Peyer's patch (tissue), 4 donors: ENCODE measurements around the gene LASP1. TPM values are rescaled to one million over a fixed set of nuclear protein-coding genes. Genes with fewer than 3 reads are reported as not detected.
A peak's percentile ranks its signal among the peaks of the same experiment; 100 is the strongest.
"Not testable (repeated sequence)": the region's sequence is repeated elsewhere in the genome, so short reads cannot be mapped to it uniquely, and the experiment has no call there.

Experiments used
- DNase-seq, 3 donors: peaks; one replicate each; pipeline ENCODE4 v3.0.0-alpha.2; 2017 to 2019
- H3K27ac ChIP-seq, 4 donors: fragments of 200-600 bp; sonication (generic); one replicate each; pipeline ENCODE4 v1.5.1; 2016 to 2019
- H3K27me3 ChIP-seq, 2 donors: fragments of 200-600 bp; sonication (generic); one replicate each; pipeline ENCODE4 v1.5.1; 2019
- H3K36me3 ChIP-seq, 3 donors: fragments of 200-600 bp; sonication (generic); one replicate each; pipeline ENCODE4 v1.5.1; 2016 to 2019
- H3K4me1 ChIP-seq, 4 donors: fragments of 200-600 bp; sonication (generic); one replicate each; pipeline ENCODE4 v1.5.1; 2016 to 2019
- H3K4me3 ChIP-seq, 4 donors: fragments of 200-600 bp; sonication (generic); 1 replicate in 3 of 4; 2 replicates in 1 of 4; pipeline ENCODE4 v1.5.1; 2016 to 2019; ENCODE audit warnings: mild to moderate bottlenecking in 1 of 4
- H3K9me3 ChIP-seq, 4 donors: fragments of 200-600 bp; sonication (generic); one replicate each; pipeline ENCODE4 v1.5.1; 2016 to 2019; ENCODE audit warnings: mild to moderate bottlenecking in 1 of 4
- CTCF ChIP-seq, 6 experiments: fragments of 450-650 bp in 4 of 6; fragments of 200-600 bp in 2 of 6; sonication (generic) in 1 of 6; IDR thresholded peaks; one replicate each; pipeline ENCODE4 v1.5.1; 2017 to 2019; ENCODE audit warnings: antibody characterized with exemption in 6 of 6, mild to moderate bottlenecking in 3 of 6, moderate library complexity in 1 of 6
- POLR2A ChIP-seq, 2 donors: fragments of 450-650 bp; IDR thresholded peaks; one replicate each; pipeline ENCODE4 v1.5.1; 2017; ENCODE audit warnings: antibody characterized with exemption in 2 of 2, mild to moderate bottlenecking in 2 of 2, moderate library complexity in 2 of 2
- total RNA-seq, 4 donors: library from RNA; depleted of rRNA; stranded (reverse); fragments of >200 nt; gene quantifications; one replicate each; pipeline ENCODE4 v1.1.0, GENCODE V29; 2016

LASP1 gene
- total RNA-seq, 4 donors from 2014 or later = 166 to 654 (median 590) TPM

- Histone ChIP-seq H3K36me3 (peaks cover 0 to 66% (median 0%) of the 10 kb centered on the region in 3 donors), H3K9me3 (no peaks in the 10 kb centered on the region), H3K27me3 (no peaks in the 10 kb centered on the region), H3K4me3 (no peak overlapping the region), H3K27ac (peak overlapping the region in 1 of 4 donors; percentile 49), H3K4me1 (peaks cover 0 to 91% (median 7%) of the 10 kb centered on the region in 4 donors)
- no peak for TF ChIP-seq POLR2A (IDR thresholded peaks at IDR 0.05)
- TF ChIP-seq CTCF (IDR thresholded peaks at IDR 0.05) = no peak
- DNase-seq = peak in 2 of 3 donors; percentile 41
Measured at GRCh38 chr17:38911081-38911730, 41.3 kb downstream of the LASP1 start.

DNA sequence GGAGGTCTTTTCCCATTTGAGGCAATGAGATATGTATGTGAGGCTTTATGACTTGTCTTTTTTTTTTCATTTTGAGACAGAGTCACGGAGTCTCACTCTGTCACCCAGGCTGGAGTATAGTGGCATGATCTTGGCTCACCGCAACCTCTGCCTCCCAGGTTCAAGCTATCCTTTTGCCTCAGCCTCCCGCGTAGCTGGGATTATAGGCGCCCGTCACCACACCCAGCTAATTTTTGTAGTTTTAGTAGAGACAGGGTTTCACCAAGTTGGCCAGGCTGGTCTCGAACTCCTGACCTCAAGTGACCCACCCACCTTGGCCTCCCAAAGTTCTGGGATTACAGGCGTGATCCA lies 41.8 kb downstream of the LASP1 start:
- Histone ChIP-seq H3K36me3 (peaks cover 0 to 71% (median 0%) of the 10 kb centered on the region in 3 donors), H3K4me1 (peaks cover 0 to 86% (median 7%) of the 10 kb centered on the region in 4 donors)
- DNase-seq, H3K27ac ChIP-seq, H3K27me3 ChIP-seq, H3K4me3 ChIP-seq, H3K9me3 ChIP-seq: not testable (repeated sequence)

GRCh38 chr17:38912221-38912813 lies 42.5 kb downstream of the LASP1 start:
- Histone ChIP-seq H3K36me3 (peaks cover 0 to 77% (median 0%) of the 10 kb centered on the region in 3 donors), H3K27ac (peak overlapping the region in 2 of 4 donors; percentile 38 to 45), H3K4me1 (peaks cover 0 to 80% (median 7%) of the 10 kb centered on the region in 4 donors), H3K4me3 (no peak overlapping the region), H3K27me3 (no peaks in the 10 kb centered on the region), H3K9me3 (no peaks in the 10 kb centered on the region)
- TF ChIP-seq POLR2A (IDR thresholded peaks at IDR 0.05) (no peak), CTCF (IDR thresholded peaks at IDR 0.05) (no peak)
- peak in 2 of 3 donors; percentile 47 to 48 for DNase-seq

GRCh38 chr17:38914741-38915638 lies 45.1 kb downstream of the LASP1 start:
- Histone ChIP-seq H3K27ac (peak overlapping the region in 3 of 4 donors; percentile 18 to 72 (median 61)), H3K9me3 (no peaks in the 10 kb centered on the region), H3K36me3 (peaks cover 0 to 90% (median 0%) of the 10 kb centered on the region in 3 donors), H3K4me1 (peaks cover 0 to 64% (median 7%) of the 10 kb centered on the region in 4 donors), H3K4me3 (no peak overlapping the region), H3K27me3 (no peaks in the 10 kb centered on the region)
- peak in 3 of 6 experiments; percentile 37 to 44 (median 42) for TF ChIP-seq CTCF (IDR thresholded peaks at IDR 0.05)
- no peak for TF ChIP-seq POLR2A (IDR thresholded peaks at IDR 0.05)
- DNase-seq = peak; percentile 3 to 81 (median 71)

DNA sequence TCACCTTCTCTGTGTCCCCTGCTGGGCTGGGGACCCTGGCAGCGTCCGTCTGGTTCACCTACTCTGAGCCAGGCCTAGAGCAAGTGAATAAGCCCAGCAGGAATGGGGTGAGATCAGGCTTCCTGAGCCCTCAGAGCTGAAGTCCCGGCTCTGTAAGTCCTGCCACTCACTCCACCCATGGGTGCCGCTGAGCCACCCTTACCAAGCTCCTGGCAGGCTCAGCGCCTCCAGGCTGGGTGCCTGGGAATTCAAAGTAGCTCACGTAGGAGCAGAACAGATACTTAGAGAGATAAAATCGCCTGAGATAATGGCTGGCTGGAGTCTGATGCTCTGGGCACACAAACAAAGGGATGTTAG lies 45.8 kb downstream of the LASP1 start:
- H3K36me3 ChIP-seq = peaks cover 0 to 94% (median 0%) of the 10 kb centered on the region in 3 donors
- no peaks in the 10 kb centered on the region for H3K9me3 ChIP-seq
- peak overlapping the region in 3 of 4 donors; percentile 18 to 72 (median 61) for H3K27ac ChIP-seq
- H3K4me3 ChIP-seq = no peak overlapping the region
- H3K27me3 ChIP-seq = no peaks in the 10 kb centered on the region
- H3K4me1 ChIP-seq = peaks cover 0 to 64% (median 7%) of the 10 kb centered on the region in 4 donors
- TF ChIP-seq CTCF (IDR thresholded peaks at IDR 0.05) = no peak
- TF ChIP-seq POLR2A (IDR thresholded peaks at IDR 0.05) = no peak
- DNase-seq = peak in 1 of 3 donors; percentile 41
